Measurements from ENCODE around the gene POLR2I.
A peak's percentile ranks its signal among the peaks of the same experiment; 100 is the strongest.
"Not testable (repeated sequence)": the region's sequence is repeated elsewhere in the genome, so short reads cannot be mapped to it uniquely, and the experiment has no call there.

Gene POLR2I

DNA sequence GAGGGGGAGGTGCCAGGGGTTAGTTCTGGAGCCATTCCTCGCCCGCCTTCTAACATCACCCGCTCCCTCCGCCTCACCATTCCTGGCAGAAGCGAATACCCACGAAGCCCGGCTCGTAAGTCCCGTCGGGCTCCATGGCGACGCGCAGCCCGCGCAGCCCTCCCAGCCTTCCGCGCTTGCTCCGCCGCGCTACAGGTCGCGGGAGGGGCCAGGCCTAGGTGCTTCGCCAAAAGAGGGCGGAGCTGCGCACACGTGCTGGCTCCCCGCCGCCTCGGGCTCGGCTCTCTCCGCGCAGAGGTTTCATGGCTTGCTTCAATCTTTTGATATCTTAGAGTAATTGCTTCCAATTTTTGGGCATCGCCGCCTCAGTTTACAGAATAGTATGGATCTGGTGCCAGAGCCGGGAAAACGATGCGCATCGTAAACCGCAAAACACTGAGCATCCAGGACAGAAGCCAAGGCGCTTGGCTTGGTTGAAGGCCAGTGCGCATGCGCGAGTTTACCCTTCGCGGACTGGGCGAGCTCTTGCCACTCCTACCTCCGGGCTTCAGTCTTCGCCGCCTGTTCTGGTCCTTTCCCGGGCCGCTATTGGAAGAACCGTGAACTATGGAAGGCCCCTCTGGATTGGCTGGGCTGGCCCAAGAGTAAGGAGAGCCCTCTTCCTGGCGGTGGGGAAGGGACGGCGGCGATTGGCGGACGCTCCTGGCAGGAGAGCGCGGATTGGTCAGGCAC is at the start of gene POLR2I:
POLR2I (minus strand) TSS at position 155 of the 732 bp plus-strand sequence; CDS start at position 136, 19 bp downstream.
- DNase-seq: peak; percentile 100

GRCh38 chr19:36163813-36164212 is 49.1 kb upstream of the POLR2I start:
- no peak for DNase-seq

DNA sequence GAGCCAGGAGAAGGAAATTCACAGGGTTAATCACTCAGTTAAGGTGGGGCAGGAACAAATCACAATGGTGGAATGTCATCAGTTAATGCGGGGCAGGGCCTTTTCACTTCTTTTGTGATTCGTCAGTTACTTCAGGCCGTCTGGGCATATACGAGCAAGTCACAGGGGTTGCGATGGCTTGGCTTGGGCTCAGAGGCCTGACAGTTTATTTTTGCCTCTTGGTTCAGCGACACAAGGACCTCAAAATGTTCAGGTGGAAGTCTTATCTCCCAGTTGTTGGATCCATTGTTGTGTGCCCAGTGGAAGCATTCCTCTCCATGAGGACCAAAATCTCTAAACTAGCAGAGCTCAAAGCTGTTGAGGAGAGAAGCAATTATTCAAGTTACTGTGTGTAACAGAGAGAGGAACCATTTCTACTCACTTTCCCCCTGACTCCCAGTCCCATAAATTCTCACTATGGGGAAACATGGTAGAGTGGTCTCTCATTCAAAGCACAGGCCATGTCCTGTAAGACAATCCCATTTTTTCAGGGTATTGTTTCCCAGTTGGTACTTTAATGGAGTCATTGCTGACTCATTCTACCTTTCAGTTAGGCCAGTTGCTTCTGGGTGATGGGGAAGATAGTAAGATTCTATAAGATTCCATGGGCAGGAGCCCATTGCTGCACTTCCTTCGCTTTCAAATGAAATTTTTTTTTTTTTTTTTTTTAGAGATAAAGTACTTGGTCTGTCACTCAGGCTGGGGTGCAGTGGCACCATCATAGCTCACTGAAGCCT is 46.3 kb upstream of the POLR2I start:
- no peak for DNase-seq

DNA sequence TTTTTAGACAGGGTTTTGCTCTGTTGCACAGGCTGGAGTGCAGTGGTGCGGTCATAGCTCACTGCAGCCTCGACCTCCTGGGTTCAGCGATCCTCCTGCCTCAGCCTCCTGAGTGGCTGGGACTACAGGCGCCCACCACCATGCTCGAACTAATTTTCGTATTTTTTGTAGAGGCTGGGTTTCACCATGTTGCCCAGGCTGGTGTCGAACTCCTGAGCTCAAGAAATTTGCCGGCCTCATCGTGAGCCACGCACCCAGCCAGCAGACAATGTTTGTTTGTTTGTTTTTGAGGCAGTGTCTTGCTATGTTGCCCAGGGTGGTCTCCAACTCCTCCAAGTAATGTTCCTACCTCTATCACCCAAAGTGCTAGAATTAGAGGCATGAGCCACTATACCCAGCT is 38.5 kb upstream of the POLR2I start:
- DNase-seq: no peak

DNA sequence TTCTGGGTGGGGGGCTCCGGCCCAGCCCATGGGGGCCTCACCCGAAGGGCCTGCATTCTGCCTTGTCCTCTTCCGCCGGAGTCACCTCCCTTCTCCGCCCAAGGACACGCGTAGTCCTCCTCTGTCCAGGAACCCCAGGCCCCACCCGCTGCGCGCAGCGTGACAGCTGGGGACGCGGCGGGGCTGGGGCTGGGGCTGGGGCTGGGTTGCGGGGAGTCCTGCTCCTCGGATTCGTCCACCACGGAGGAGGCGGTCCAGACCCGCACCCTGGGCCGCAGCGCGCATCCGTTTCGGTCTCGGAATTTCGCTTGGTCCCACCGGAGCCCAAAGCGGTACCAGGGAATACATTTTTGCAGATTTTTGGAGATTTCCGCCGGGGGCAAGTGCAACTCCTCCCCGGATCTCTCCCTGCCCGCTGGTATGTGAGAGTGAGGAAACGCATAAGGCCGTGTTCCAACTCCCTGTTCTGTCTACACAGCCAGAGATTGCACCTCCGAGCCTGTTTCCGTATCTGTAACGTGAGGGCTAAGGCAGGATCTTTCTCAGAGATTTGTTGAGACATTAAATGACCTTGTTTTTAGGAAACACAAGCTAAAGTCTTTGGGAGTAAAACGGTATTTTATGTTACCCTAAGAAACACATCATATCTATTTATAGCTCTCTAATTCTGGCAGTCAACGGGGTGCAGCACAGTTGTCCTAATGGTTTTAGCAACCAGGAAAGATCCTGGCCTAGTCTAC is 37.8 kb upstream of the POLR2I start, which contains the start of gene COX7A1:
COX7A1 (minus strand) TSS at position 96 of the 740 bp plus-strand sequence; CDS start at position 56, 40 bp downstream.
- DNase-seq: peak; percentile 24

- DNase-seq: no peak
Observed at GRCh38 chr19:36152019-36152351, 37.3 kb upstream of the POLR2I start.

DNA sequence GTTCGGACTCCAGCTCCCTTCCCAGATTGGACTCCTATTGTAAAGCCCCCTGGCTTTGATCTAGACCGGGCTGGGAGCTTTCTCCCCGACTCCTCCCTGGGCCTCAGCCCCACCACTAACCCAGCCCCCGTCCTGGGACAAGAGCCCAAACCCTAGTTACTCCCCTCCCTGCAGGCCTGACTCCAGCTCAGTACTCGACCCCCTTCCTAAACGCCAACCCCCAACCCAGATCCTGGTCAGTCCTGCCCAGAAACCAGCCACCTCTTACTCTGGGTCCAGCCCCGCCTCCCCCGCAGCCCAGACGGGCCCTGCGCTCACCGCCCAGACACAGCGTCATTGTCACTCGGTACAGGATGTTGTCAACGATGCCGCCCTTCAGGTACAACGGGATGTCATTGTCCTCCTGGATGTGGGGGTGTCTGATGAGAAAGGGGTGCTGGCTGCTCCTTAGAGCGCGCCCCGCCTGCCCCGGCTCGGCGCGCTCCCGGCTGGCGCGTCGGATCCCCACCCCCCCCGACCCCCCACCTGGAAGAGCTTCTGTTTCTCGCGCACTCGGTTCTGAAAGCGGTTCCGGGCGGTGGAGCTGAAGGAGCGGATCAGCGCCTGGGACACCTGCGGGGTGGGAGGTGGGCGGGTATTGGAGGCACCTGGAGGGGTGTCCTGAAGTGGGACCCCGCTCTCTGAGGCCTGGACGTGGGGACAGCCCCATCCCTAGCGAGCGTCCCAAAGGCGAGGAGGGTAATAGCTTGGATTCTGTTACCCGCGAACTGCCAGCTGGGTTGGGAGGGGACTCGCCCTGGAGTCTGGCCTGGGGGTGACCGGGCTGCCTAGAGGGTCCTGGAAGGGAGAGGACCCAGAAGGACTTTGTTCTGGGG is 36.7 kb upstream of the POLR2I start:
- no peak for DNase-seq

DNA sequence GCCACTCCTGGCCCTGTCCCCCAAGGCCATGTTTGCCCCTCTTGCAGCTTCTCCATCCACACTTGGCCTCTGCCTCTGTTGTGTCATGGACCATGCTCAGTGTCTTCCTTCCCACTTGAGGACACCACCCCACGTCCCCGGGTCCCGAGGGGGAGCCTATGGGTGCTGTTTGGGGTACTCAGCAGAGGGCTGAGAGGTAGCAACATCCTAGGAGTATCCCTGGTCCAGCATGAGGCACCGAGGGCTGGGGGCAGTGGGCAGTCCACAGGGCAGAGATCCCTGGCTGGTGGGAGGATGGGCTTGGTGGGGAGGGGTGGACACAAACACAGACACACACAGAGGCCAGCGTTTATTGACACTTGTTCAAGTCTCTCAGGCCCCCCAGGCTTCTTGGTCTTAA is 35.9 kb upstream of the POLR2I start:
- no peak for DNase-seq

DNA sequence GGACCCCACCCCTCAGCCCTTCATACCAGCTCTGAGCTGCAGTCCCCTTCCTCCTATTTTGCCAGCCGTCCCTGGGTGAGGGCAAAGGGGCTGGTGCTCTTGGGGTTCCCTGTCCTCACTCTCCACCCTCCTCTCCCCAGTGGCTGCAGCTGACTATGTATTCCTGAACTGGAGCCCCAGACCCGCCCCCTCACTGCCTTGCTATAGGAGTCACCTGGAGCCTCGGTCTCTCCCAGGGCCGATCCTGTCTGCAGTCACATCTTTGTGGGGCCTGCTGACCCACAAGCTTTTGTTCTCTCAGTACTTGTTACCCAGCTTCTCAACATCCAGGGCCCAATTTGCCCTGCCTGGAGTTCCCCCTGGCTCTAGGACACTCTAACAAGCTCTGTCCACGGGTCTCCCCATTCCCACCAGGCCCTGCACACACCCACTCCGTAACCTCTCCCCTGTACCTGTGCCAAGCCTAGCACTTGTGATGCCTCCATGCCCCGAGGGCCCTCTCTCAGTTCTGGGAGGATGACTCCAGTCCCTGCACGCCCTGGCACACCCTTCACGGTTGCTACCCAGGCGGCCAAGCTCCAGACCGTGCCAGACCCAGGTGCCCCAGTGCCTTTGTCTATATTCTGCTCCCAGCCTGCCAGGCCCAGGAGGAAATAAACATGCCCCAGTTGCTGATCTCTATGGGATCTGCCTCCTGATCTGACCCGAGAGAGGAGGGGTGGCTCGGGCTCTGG is 35.2 kb upstream of the POLR2I start:
- no peak for DNase-seq

DNA sequence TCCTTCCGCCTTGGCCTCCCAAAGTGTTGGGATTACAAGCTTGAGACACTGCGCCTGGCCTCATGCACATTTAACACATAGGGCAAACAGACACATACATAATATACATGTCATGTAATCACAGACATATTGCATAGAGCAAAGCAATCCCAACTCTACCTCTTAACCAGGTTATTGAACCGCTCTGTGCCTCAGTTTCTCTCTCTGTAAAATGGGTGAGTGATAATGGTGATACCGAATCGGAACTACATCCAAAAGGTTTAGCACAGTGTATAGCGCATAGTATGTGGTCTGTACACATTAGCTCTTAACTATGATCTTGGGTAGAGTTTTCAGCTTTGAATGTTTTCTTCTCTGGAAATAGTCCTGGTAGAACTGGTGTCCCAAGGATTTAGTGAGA is 29.9 kb upstream of the POLR2I start:
- no peak for DNase-seq

DNA sequence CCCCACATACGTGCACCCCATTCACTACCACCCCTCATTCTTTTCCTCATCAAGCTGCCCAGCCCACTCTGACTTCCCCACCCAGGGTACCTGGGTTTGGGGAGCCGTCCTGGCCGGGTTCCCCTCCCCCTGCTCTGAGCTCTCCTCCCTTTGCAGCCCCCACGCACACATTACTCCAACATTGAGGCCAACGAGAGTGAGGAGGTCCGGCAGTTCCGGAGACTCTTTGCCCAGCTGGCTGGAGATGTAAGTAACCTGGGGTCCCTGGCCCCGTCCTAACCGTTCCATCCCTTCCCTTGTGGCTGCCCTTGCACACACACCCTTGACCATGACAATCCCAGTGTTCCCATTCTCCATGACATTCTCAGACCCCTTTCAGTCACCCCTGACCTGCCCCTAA is 27.8 kb upstream of the POLR2I start:
- DNase-seq: no peak

DNA sequence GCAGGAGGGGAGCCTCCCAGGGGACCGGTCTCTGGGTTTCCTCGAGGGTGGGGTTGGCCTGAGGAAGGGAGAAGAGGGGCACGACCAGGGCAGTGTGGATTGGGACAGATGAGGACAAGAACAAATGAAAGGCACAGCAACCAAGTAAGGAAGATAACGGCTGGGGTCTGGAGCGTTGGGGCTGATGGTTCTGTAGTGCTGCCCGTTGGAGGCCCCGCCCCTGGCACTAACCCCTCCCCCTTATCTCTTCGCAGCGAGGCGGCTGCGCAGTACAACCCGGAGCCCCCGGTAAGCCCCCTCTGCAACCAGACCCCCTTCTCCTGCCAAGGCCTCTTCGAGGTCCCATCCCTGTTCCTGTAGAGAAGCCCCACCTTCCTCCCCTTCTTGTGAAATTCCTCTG is 27.4 kb upstream of the POLR2I start:
- no peak for DNase-seq

- peak; percentile 94 for DNase-seq
Observed at GRCh38 chr19:36141039-36141927, 26.6 kb upstream of the POLR2I start.

DNA sequence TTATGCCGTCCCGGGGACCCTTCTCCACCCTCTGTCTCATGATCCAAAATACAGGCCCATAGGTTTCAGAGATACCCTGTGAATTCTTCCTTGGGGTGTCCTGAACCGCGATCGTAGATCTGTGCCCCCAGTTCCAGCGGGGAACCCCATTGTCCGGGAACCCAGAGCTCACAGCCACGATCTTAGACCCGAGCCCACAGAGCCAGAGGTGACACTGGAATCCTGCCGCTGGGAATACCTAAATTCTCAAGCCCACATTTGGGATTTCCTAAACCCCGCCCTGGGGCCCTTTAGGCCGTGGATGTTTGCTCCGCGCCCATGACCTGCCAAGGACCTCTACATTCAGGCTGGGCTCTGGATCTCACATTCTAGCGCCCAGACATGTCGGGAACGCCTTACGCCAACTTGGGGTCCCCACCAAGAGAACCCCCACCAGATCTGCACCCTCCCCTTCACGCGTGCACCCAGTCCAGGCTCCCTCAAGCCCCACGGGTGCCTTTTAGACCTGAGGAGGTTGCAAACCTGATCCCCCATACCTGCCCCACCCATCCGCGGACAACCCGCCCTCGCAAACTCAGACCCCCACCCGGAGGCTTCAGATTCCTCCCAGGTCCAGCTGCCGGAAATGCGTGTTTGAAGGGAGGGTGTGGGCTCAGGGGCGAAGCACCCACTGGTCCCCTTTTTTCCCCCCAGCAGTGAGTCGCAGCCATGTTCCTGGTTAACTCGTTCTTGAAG is 25.8 kb upstream of the POLR2I start:
- DNase-seq: peak; percentile 85

GRCh38 chr19:36139473-36140303 is 25.0 kb upstream of the POLR2I start, which contains the start of gene CAPNS1:
Gene CAPNS1 (plus strand): TSS chr19:36140066. CDS start chr19:36141012, 946 bp downstream.
- peak; percentile 98 for DNase-seq

DNA sequence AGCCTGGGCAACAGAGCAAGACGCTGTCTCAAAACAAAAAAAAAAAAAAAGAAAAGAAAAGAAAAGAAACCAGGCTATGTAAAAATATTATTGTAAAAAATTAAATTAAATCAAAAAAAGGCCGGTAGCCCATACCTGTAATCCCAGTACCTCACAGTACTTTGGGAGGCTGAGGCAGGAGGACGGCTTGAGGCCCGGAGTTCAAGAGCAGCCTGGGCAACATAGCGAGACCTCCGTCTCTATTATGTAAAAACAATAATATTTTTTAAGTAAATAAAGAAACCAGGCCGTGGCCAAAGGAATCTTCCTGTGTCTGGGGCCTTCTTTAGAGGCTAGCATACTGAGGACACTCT is 24.4 kb upstream of the POLR2I start:
- no peak for DNase-seq

DNA sequence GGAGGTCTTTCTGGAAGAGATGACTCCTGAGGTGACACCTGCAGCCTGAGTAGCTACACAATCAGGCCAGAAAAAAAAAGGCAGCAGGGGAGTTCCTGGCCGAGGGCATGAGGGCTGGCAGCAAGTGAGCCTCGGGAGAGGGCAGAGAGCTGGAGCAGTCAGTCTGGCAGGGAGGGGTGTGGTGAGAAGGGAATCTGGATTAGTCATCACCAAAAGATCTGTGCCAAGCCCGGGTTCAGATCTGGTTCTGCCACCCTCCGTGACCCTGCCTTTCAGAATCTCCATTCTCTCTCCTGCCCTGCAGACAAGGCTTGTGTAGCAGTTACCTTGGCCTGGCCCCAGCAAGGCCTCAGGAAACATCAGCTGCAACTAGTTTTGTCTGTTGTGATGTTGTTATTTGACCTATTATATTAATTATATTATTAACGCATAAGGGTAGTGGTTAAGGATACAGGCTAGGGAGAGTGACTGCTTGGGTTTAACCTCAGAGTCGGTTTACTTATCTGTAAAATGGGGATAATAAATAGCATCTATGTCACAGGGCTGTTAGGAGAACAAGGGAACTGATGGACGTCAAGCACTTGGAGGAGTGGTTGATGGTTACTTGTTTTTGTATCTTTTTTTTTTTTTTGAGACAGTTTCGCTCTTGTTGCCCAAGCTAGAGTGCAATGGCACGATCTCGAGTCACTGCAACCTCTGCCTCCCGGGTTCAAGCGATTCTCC is 22.4 kb upstream of the POLR2I start:
- DNase-seq: peak; percentile 53

GRCh38 chr19:36134867-36135266 is 20.2 kb upstream of the POLR2I start:
- DNase-seq: not testable (repeated sequence)

Measured in hematopoietic multipotent progenitor cell treated with erythropoietin and hydrocortisone succinate and interleukin-3 and kit ligand, for 4 days (in vitro differentiated cells).